HG03159 (cell line): ENCODE results near the gene RYK.

ENCODE experiments used
- ATAC-seq: cut with Tn5 transposase; IDR thresholded peaks from one replicate; pipeline ENCODE4 v1.9.1; 2021; ENCODE audit warnings: mild to moderate bottlenecking, moderate library complexity; ENCODE audit not compliant: unreplicated experiment

The RYK gene

GRCh38 chr3:134153761-134154160 lies 96.9 kb downstream of the RYK start:
- no peak for ATAC-seq

GRCh38 chr3:134150476-134150875 lies 100.2 kb downstream of the RYK start:
- ATAC-seq: no peak

- ATAC-seq: no peak
Observed at GRCh38 chr3:134149286-134149685, 101.4 kb downstream of the RYK start.

- no peak for ATAC-seq
Observed at GRCh38 chr3:134148534-134148933, 102.1 kb downstream of the RYK start.

- ATAC-seq: no peak
Observed at GRCh38 chr3:134147411-134147810, 103.2 kb downstream of the RYK start.

GRCh38 chr3:134146666-134147065 lies 104.0 kb downstream of the RYK start:
- no peak for ATAC-seq

GRCh38 chr3:134145183-134145582 lies 105.5 kb downstream of the RYK start:
- no peak for ATAC-seq

- ATAC-seq: no peak
Observed at GRCh38 chr3:134144694-134145093, 106.0 kb downstream of the RYK start.

GRCh38 chr3:134143828-134144401 lies 106.7 kb downstream of the RYK start:
- ATAC-seq: no peak

- ATAC-seq: no peak
Observed at GRCh38 chr3:134136604-134137003, 114.1 kb downstream of the RYK start.

GRCh38 chr3:134134698-134135415 lies 115.8 kb downstream of the RYK start:
- ATAC-seq: no peak

GRCh38 chr3:134134240-134134639 lies 116.4 kb downstream of the RYK start:
- no peak for ATAC-seq

GRCh38 chr3:134132961-134133360 lies 117.7 kb downstream of the RYK start:
- ATAC-seq: no peak

- no peak for ATAC-seq
Observed at GRCh38 chr3:134126153-134126552, 124.5 kb downstream of the RYK start.

- ATAC-seq: no peak
Observed at GRCh38 chr3:134114726-134115125, 135.9 kb downstream of the RYK start.

- ATAC-seq: no peak
Observed at GRCh38 chr3:134111616-134112015, 139.0 kb downstream of the RYK start.

- no peak for ATAC-seq
Observed at GRCh38 chr3:134110963-134111362, 139.7 kb downstream of the RYK start.
